ENCODE measurements around the gene ARHGAP6. TPM values are rescaled to one million over a fixed set of nuclear protein-coding genes. Genes with fewer than 3 reads are reported as not detected.

The ARHGAP6 gene
- total RNA-seq, 1 donor from 2014 or later: not detected

DNA sequence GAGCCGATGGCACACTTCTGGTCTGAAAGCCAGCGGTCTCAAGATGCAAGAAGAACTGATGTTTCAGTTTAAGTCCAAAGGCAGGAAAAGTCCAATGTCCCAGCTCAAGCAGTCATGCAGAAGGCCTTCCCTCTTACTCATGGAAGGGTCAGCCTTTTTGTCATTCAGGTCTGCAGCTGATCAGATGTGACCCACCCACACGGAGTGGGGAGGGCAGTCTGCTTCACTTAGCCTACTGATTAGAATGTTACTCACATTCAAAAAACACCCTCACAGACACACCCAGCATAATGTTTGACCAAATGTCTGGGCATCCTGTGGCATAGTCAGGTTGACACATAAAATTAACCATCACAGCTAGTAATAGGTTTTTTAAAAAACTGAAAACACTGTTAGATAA, 548.0 kb downstream of the ARHGAP6 start:
- DNase-seq (ENCODE audit: low spot score): no peak
- Mint-ChIP-seq H3K4me1 (ENCODE audit: low read depth) (peaks cover 14% of the 10 kb centered on the region), H3K4me3 (ENCODE audit: low read depth) (no peak overlapping the region), H3K9me3 (no peaks in the 10 kb centered on the region), H3K27ac (no peak overlapping the region), H3K36me3 (ENCODE audit: low read depth) (peaks cover 52% of the 10 kb centered on the region), H3K27me3 (ENCODE audit: low read depth) (no peaks in the 10 kb centered on the region)
- intact Hi-C loops (cut with micrococcal nuclease): loop anchor here (10.0 kb wide), 1 partner anchor 637 kb away; the partner anchor contains the start of gene MSL3

DNA sequence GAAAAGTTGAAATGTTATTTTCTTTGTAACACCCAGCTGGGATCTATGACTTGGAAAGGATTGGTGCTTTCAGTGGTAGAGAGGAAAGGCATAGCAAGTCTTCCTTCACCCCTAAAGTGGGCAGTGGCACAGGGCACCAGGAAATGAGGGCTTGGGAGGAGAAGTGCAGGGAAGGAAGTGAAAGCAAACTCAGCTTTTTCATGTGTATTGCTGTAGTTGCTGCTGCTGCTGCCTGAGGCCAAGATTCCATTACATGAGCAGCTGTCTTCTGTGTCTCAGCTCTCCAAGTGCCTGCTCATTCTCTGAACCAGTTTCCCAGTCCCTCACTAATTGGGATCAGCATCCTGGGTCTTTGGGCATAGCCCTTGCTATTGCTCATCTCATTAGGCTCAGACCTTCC, 552.0 kb downstream of the ARHGAP6 start:
- Mint-ChIP-seq H3K9me3 (no peaks in the 10 kb centered on the region), H3K4me3 (ENCODE audit: low read depth) (peak overlapping the region; percentile 39), H3K4me1 (ENCODE audit: low read depth) (peaks cover 14% of the 10 kb centered on the region), H3K27ac (peak overlapping the region; percentile 68), H3K27me3 (ENCODE audit: low read depth) (no peaks in the 10 kb centered on the region), H3K36me3 (ENCODE audit: low read depth) (peaks cover 30% of the 10 kb centered on the region)
- no peak for DNase-seq (ENCODE audit: low spot score)
- intact Hi-C loops (cut with micrococcal nuclease): loop anchor here (10.0 kb wide), 1 partner anchor 641 kb away; the partner anchor contains the start of gene MSL3

DNA sequence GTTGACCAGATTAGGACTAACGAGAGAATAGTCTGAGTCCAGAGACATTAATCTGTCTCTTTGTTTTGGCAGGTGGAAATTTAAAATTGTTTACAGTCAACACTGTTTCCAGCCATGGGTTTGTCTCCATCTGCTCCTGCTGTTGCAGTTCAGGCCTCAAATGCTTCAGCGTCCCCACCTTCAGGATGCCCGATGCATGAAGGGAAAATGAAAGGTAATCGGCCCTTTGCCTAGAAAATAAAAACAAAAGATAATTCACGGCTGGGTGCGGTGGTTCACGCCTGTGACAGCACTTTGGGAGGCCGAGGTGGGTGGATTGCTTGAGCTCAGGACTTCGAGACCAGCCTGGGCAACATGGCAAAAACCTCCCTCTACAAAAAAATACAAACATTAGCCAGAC, 553.8 kb downstream of the ARHGAP6 start:
- Mint-ChIP-seq H3K4me1 (ENCODE audit: low read depth) (peaks cover 14% of the 10 kb centered on the region), H3K27ac (peak overlapping the region; percentile 89), H3K27me3 (ENCODE audit: low read depth) (no peaks in the 10 kb centered on the region), H3K36me3 (ENCODE audit: low read depth) (peaks cover 25% of the 10 kb centered on the region), H3K4me3 (ENCODE audit: low read depth) (no peak overlapping the region), H3K9me3 (no peaks in the 10 kb centered on the region)
- DNase-seq (ENCODE audit: low spot score): no peak
- intact Hi-C loops (cut with micrococcal nuclease): loop anchor here (10.0 kb wide), 1 partner anchor 643 kb away; the partner anchor contains the start of gene MSL3

DNA sequence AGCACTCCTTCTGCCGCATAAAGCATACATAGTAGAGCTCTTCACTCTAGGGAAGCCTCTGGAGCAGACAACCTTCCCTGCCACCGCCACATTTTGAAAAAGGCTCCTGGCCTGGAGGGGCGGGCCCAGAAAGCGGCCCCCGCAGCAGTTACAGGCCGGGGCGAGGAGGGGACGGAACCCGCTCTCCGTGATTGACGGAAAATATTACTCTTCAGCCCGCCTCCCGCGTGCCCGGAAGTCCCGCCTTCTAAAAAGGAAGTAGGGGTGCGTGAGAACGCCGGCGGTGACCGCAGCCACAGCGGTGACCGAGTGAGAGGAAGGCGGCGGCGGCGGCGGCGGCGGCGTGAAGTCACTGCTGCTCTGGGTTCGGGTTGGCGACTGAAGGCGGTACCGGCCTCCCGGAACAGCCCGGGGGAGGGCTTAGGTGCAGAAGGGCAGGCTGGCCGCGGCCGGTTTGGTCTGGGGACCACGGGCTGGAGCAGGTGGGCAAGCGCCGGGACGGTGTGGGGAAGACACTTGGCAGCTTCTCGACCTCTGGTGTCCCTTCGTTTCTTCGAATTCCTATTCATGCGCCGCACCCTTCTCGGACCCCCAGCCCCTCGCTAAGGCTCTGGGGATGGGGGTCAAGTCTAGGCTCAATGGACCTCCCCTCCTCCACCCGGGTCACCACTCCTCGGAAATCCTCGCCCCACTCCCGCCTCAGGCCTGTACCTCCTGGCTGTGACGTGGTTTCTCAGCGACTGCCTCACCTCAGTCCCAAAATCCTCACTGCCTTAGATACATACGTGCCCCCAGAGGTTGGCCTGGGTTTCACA, 554.5 kb downstream of the ARHGAP6 start, which contains the start of gene HCCS:
Gene HCCS (plus strand): TSS at position 296 of the 815 bp plus-strand sequence. CDS start 729 bp downstream, outside the sequence.
- DNase-seq (ENCODE audit: low spot score): peak; percentile 77
- H3K9me3 Mint-ChIP-seq: no peaks in the 10 kb centered on the region
- H3K27me3 Mint-ChIP-seq (ENCODE audit: low read depth): no peaks in the 10 kb centered on the region
- peaks cover 23% of the 10 kb centered on the region for H3K36me3 Mint-ChIP-seq (ENCODE audit: low read depth)
- peak within 1 kb of the TSS; percentile 89 for H3K27ac Mint-ChIP-seq
- H3K4me1 Mint-ChIP-seq (ENCODE audit: low read depth): peaks cover 14% of the 10 kb centered on the region
- H3K4me3 Mint-ChIP-seq (ENCODE audit: low read depth): no peak within 1 kb of the TSS
- intact Hi-C loops (cut with micrococcal nuclease): loop anchor here (10.0 kb wide), 1 partner anchor 644 kb away; the partner anchor contains the start of gene MSL3

DNA sequence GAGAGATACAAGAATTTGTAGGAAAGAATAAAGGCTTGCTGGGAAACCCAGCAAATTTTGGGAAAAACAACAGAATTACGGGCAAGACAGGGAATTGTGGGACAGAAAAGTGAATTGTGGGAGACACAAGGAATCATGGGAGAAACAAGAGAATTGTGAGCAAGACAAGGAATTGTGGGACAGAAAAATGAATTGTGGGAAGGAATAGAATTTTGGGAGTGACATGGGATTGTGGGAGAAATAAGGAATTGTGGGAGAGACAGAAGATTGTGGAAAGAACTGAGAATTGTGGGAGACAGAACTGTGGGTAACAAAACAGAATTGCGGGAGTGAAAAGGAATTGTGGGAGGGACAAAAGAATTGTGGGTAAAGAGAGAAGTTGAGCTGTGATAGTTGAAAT, 555.8 kb downstream of the ARHGAP6 start:
- Mint-ChIP-seq H3K9me3 (no peaks in the 10 kb centered on the region), H3K27me3 (ENCODE audit: low read depth) (no peaks in the 10 kb centered on the region), H3K36me3 (ENCODE audit: low read depth) (peaks cover 16% of the 10 kb centered on the region), H3K27ac (no peak overlapping the region), H3K4me3 (ENCODE audit: low read depth) (no peak overlapping the region), H3K4me1 (ENCODE audit: low read depth) (peaks cover 11% of the 10 kb centered on the region)
- intact Hi-C loops (cut with micrococcal nuclease): loop anchor here (10.0 kb wide), 1 partner anchor 645 kb away; the partner anchor contains the start of gene MSL3
- no peak for DNase-seq (ENCODE audit: low spot score)

DNA sequence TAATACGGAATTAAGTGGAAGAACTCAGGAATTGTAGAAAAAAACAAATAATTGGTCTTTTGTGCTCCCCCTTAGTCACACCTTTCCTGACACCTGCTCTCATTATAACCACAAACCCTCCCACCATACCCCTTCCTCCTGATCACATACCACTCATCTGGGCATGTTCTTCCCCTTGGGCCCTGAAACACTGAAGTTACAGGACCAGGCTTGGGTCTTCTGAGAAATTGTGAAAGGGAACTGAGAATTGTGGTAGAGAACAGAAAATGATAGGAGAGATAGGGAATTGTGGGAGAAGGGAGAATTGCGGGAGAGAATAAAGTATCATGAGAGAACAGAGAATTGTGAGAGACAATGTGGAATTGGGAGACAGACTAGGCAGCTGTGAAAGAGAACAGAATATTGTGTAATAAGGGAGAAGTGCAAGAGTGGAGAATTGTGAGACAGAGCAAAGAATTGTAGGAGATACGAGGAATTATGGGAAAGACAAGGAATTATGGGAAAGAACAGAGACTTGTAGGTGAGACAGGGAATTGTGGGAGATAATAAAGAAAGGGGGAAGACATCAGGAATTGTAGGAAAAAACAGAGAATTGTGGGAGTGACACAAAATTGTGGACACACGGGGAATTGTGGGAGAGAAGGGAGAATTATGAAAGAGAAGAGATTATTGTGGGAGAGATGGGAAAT, 557.3 kb downstream of the ARHGAP6 start:
- Mint-ChIP-seq H3K9me3 (no peaks in the 10 kb centered on the region), H3K36me3 (ENCODE audit: low read depth) (peaks cover 4% of the 10 kb centered on the region), H3K4me3 (ENCODE audit: low read depth) (no peak overlapping the region), H3K4me1 (ENCODE audit: low read depth) (peaks cover 5% of the 10 kb centered on the region), H3K27me3 (ENCODE audit: low read depth) (no peaks in the 10 kb centered on the region), H3K27ac (no peak overlapping the region)
- DNase-seq (ENCODE audit: low spot score): no peak
- intact Hi-C loops (cut with micrococcal nuclease): no loop called here

DNA sequence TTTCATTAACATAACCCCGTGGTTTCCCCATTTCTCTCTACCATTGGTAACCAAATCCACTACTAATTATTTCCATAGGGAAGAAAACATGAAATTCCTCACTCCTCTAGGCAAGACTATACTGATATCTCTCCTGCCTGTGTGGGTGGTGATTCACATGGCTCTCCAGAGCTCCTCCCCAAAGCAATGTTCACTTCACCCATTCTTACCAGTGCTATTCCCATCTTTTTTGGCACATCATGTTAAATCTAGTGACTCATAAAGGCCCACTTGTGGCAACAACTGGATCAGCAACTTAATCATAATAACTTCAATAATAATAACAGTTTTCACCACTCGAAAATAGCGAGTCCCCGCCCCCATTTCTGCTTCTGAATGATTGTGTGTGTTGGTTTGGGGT, 560.6 kb downstream of the ARHGAP6 start:
- intact Hi-C loops (cut with micrococcal nuclease): no loop called here

DNA sequence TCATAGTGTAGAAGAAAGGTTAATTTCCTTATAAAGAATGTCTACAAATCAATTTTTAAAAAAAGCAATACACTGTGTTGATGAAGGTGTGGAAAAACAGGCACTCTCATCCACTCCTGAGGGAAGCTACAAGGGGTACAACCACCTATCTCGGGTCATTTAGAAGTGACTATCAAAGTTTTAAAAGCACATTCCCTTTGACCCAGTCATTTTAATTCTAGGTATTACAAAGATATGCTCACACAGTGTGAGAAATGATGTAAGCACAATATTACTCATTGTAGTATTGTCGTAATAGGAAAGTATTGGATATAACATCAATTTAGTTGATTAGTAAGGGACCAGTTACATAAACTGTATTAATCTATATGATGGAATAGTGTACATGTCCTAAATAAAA, 562.0 kb downstream of the ARHGAP6 start:
- DNase-seq (ENCODE audit: low spot score): no peak
- intact Hi-C loops (cut with micrococcal nuclease): no loop called here
- H3K36me3 Mint-ChIP-seq (ENCODE audit: low read depth): peaks cover 3% of the 10 kb centered on the region
- no peak overlapping the region for H3K4me3 Mint-ChIP-seq (ENCODE audit: low read depth)
- H3K27ac Mint-ChIP-seq: no peak overlapping the region
- no peaks in the 10 kb centered on the region for H3K27me3 Mint-ChIP-seq (ENCODE audit: low read depth)
- peaks cover 4% of the 10 kb centered on the region for H3K4me1 Mint-ChIP-seq (ENCODE audit: low read depth)
- no peaks in the 10 kb centered on the region for H3K9me3 Mint-ChIP-seq

More for the DNA sequence above, 560.6 kb downstream of the ARHGAP6 start:
- Mint-ChIP-seq H3K27ac (no peak overlapping the region), H3K4me3 (ENCODE audit: low read depth) (no peak overlapping the region), H3K27me3 (ENCODE audit: low read depth) (no peaks in the 10 kb centered on the region), H3K4me1 (ENCODE audit: low read depth) (peaks cover 4% of the 10 kb centered on the region), H3K36me3 (ENCODE audit: low read depth) (peaks cover 3% of the 10 kb centered on the region), H3K9me3 (no peaks in the 10 kb centered on the region)
- DNase-seq (ENCODE audit: low spot score): no peak

DNA sequence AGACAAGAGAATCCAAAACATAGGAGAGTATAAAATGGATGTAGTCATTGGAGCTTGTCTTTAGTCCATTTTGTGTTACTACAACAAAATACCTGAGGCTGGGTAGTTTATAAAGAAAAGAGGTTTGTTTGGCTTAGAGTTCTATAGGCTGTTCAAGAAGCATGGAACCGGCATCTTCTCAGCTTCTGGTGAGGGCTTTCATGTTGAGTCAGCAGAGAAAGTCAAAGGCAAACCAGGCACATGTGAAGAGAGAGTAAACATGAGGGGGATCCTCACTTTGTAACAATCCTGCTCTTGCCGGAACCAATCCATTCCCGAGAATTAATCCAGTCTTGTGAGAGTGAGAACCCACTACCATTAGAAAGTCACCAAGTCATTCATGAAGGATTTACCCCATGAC, 562.7 kb downstream of the ARHGAP6 start:
- intact Hi-C loops (cut with micrococcal nuclease): no loop called here
- Mint-ChIP-seq H3K4me3 (ENCODE audit: low read depth) (no peak overlapping the region), H3K27ac (no peak overlapping the region), H3K27me3 (ENCODE audit: low read depth) (no peaks in the 10 kb centered on the region), H3K36me3 (ENCODE audit: low read depth) (peaks cover 3% of the 10 kb centered on the region), H3K4me1 (ENCODE audit: low read depth) (peaks cover 4% of the 10 kb centered on the region), H3K9me3 (no peaks in the 10 kb centered on the region)
- no peak for DNase-seq (ENCODE audit: low spot score)

DNA sequence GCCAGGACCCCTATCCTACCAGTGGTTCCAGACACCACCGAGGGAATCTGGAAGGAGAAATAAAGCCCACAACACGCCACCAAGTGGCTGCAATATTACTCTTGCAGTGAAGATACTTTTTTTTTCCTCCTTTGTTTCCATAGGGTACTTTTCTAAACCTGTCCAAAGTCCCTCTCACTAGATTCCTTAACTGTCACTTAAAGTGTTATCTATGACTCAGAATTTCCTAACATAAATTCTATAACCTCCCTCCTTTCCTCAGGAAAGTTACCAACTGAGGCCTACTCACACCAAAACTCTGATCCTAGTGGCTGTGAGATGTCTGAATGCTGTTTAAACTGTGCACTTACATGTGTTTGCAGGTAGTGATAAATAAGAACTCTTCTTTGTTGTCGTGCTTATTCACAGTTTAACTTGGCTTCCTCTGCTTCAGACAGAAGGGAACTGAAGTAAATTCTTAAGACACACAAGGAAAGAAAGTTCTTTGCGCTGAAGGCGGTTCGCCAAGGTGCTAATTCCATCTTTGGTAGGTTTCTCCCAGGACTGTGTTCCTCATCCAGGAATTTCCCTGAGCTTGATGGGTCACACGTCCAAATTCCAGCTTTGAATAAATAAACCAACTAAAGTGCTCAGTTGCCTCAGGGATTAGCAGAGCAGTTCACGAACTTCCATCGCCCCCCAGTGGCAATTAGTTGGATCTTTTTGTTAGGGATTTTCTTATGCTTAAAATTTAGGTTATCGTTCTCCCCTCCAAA, 565.3 kb downstream of the ARHGAP6 start:
- DNase-seq (ENCODE audit: low spot score): no peak
- peaks cover 4% of the 10 kb centered on the region for H3K4me1 Mint-ChIP-seq (ENCODE audit: low read depth)
- intact Hi-C loops (cut with micrococcal nuclease): no loop called here
- H3K36me3 Mint-ChIP-seq (ENCODE audit: low read depth): no peaks in the 10 kb centered on the region
- no peaks in the 10 kb centered on the region for H3K27me3 Mint-ChIP-seq (ENCODE audit: low read depth)
- H3K27ac Mint-ChIP-seq: no peak overlapping the region
- no peaks in the 10 kb centered on the region for H3K9me3 Mint-ChIP-seq
- H3K4me3 Mint-ChIP-seq (ENCODE audit: low read depth): no peak overlapping the region

DNA sequence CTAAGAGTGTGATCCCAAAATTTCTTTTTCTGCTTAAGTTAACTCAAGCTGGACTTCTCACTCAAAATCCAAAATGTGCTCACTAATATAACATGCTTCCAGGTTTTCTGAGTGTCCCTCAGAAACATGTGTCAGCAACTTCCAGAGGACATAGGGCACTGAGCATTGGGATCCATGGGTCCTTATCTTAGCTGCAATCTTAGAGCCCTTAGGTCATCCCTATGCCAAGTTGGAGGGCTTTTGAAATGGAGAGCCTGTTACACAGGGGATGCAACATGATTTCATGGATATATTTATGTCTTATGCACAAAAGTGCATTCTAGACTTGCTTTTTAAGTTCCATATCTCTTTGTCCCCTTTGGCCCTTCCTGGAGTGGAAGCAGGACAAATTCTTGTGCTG, 566.3 kb downstream of the ARHGAP6 start:
- Mint-ChIP-seq H3K9me3 (no peaks in the 10 kb centered on the region), H3K27me3 (ENCODE audit: low read depth) (no peaks in the 10 kb centered on the region), H3K4me3 (ENCODE audit: low read depth) (no peak overlapping the region), H3K27ac (no peak overlapping the region), H3K4me1 (ENCODE audit: low read depth) (peaks cover 4% of the 10 kb centered on the region), H3K36me3 (ENCODE audit: low read depth) (no peaks in the 10 kb centered on the region)
- DNase-seq (ENCODE audit: low spot score): no peak
- intact Hi-C loops (cut with micrococcal nuclease): no loop called here

DNA sequence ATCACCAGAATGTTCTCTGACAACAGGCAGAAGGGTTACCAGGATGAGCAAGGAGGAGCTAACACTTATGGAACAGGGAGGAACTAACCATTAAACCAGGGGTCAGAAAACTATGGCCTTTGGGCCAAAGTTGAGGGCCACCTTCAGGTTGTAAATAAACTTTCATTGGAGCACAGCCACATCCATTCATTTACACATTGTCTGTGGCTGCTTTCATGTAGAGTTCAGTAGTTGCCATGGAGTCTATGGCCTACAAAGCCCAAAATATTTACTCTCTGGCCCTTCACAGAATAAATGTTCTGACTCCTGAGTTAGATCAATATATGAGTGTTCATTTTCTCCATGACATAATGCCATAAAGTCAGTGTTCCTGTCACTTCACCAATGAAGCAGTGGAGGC, 567.8 kb downstream of the ARHGAP6 start:
- no peaks in the 10 kb centered on the region for H3K9me3 Mint-ChIP-seq
- no peaks in the 10 kb centered on the region for H3K36me3 Mint-ChIP-seq (ENCODE audit: low read depth)
- intact Hi-C loops (cut with micrococcal nuclease): no loop called here
- DNase-seq (ENCODE audit: low spot score): no peak
- no peak overlapping the region for H3K27ac Mint-ChIP-seq
- no peak overlapping the region for H3K4me3 Mint-ChIP-seq (ENCODE audit: low read depth)
- peaks cover 1% of the 10 kb centered on the region for H3K4me1 Mint-ChIP-seq (ENCODE audit: low read depth)
- no peaks in the 10 kb centered on the region for H3K27me3 Mint-ChIP-seq (ENCODE audit: low read depth)

All from activated T-helper 2 cell treated with anti-CD3 and anti-CD28 coated beads, Interferon-gamma antibody, Interleukin-2, Interleukin-4, amounts not matched to agents 10 μg/mL and 5 μg/mL and 100 μg/mL, durations not matched to agents 14 hours and 24 hours and 36 hours (primary cell).